HG02571 (cell line): Measurements from ENCODE around the gene SMIM31.

Experiments
- ATAC-seq: cut with Tn5 transposase; IDR thresholded peaks from one replicate; pipeline ENCODE4 v1.9.1; 2021; ENCODE audit warnings: mild to moderate bottlenecking, moderate library complexity; ENCODE audit not compliant: unreplicated experiment

Gene SMIM31

GRCh38 chr4:164783976-164784375 is 30.0 kb downstream of the SMIM31 start:
- no peak for ATAC-seq

GRCh38 chr4:164789047-164789446 is 35.1 kb downstream of the SMIM31 start:
- ATAC-seq = no peak

GRCh38 chr4:164790249-164790648 is 36.3 kb downstream of the SMIM31 start:
- ATAC-seq = no peak

GRCh38 chr4:164799410-164799809 is 45.5 kb downstream of the SMIM31 start:
- no peak for ATAC-seq

GRCh38 chr4:164800786-164801185 is 46.9 kb downstream of the SMIM31 start:
- ATAC-seq = no peak

GRCh38 chr4:164802301-164802901 is 48.5 kb downstream of the SMIM31 start:
- ATAC-seq = no peak

GRCh38 chr4:164803702-164804101 is 49.8 kb downstream of the SMIM31 start:
- ATAC-seq = no peak

- no peak for ATAC-seq
Observed at GRCh38 chr4:164807611-164808010, 53.7 kb downstream of the SMIM31 start.

- ATAC-seq = no peak
Observed at GRCh38 chr4:164813554-164813953, 59.6 kb downstream of the SMIM31 start.

- no peak for ATAC-seq
Observed at GRCh38 chr4:164815711-164816110, 61.8 kb downstream of the SMIM31 start.

GRCh38 chr4:164819366-164819765 is 65.4 kb downstream of the SMIM31 start:
- no peak for ATAC-seq

- no peak for ATAC-seq
Observed at GRCh38 chr4:164821711-164822110, 67.8 kb downstream of the SMIM31 start.

GRCh38 chr4:164824581-164824980 is 70.7 kb downstream of the SMIM31 start:
- ATAC-seq = no peak

- no peak for ATAC-seq
Observed at GRCh38 chr4:164828955-164829354, 75.0 kb downstream of the SMIM31 start.

GRCh38 chr4:164846566-164846965 is 92.6 kb downstream of the SMIM31 start:
- no peak for ATAC-seq

- no peak for ATAC-seq
Observed at GRCh38 chr4:164847016-164847415, 93.1 kb downstream of the SMIM31 start.

- no peak for ATAC-seq
Observed at GRCh38 chr4:164847967-164848649, 94.2 kb downstream of the SMIM31 start.
